NB4 (cell line): ENCODE data around the gene GBF1.

Source experiments
- DNase-seq: peaks from one replicate; pipeline ENCODE4 v3.0.0; 2010; ENCODE audit warnings: low read depth
- H3K4me3 ChIP-seq: one replicate; pipeline ENCODE4 v1.5.1; 2011; ENCODE audit warnings: mild to moderate bottlenecking, low read depth, low read length, moderate library complexity
- CTCF ChIP-seq: IDR thresholded peaks from one replicate; pipeline ENCODE4 v1.5.1; 2012; ENCODE audit warnings: low read depth, low read length
- MAX ChIP-seq: IDR thresholded peaks from 2 replicates; pipeline ENCODE4 v1.6.1; 2011; ENCODE audit warnings: low read depth, low read length
- MYC ChIP-seq: IDR thresholded peaks from 2 replicates; pipeline ENCODE4 v1.6.1; 2011; ENCODE audit warnings: low read depth, low read length
- POLR2A ChIP-seq: IDR thresholded peaks from 2 replicates; pipeline ENCODE4 v1.6.1; 2011; ENCODE audit warnings: mild to moderate bottlenecking; ENCODE audit not compliant: insufficient read length; ENCODE audit errors: extremely low read depth

GBF1 gene

GRCh38 chr10:102371295-102371694, 126.0 kb downstream of the GBF1 start:
- no peak for TF ChIP-seq MAX
- DNase-seq = no peak
- no peak overlapping the region for H3K4me3 ChIP-seq

- TF ChIP-seq CTCF (peak; percentile 5), POLR2A (no peak)
- no peak overlapping the region for H3K4me3 ChIP-seq
- no peak for DNase-seq
Measured at GRCh38 chr10:102375250-102375649, 129.9 kb downstream of the GBF1 start.

GRCh38 chr10:102375867-102376266, 130.5 kb downstream of the GBF1 start:
- DNase-seq = no peak
- no peak for TF ChIP-seq CTCF
- TF ChIP-seq MYC = no peak
- no peak for TF ChIP-seq MAX
- no peak for TF ChIP-seq POLR2A
- H3K4me3 ChIP-seq = no peak overlapping the region

GRCh38 chr10:102376901-102377300, 131.6 kb downstream of the GBF1 start:
- DNase-seq = no peak
- TF ChIP-seq CTCF (no peak), POLR2A (no peak), MAX (no peak), MYC (no peak)

GRCh38 chr10:102379383-102379782, 134.1 kb downstream of the GBF1 start:
- no peak overlapping the region for H3K4me3 ChIP-seq
- no peak for TF ChIP-seq MYC
- no peak for TF ChIP-seq POLR2A
- no peak for TF ChIP-seq MAX
- no peak for TF ChIP-seq CTCF
- no peak for DNase-seq

More at GRCh38 chr10:102376901-102377300, 131.6 kb downstream of the GBF1 start:
- no peak overlapping the region for H3K4me3 ChIP-seq

- TF ChIP-seq CTCF (no peak), MAX (no peak), MYC (no peak), POLR2A (no peak)
- no peak for DNase-seq
- H3K4me3 ChIP-seq = no peak overlapping the region
Measured at GRCh38 chr10:102381983-102382382, 136.7 kb downstream of the GBF1 start.
